Colonic mucosa (tissue), 4 donors: ENCODE data around the gene CNNM3. TPM values are rescaled to one million over a fixed set of nuclear protein-coding genes. Genes with fewer than 3 reads are reported as not detected.

ENCODE experiments used
- DNase-seq: peaks from one replicate; pipeline ENCODE4 v3.0.0-alpha.2; 2020
- H3K27ac ChIP-seq: fragments of 200-600 bp; one replicate; pipeline ENCODE4 v1.8.0; 2021
- H3K27me3 ChIP-seq: fragments of 200-600 bp; one replicate; pipeline ENCODE4 v1.8.0; 2021
- H3K36me3 ChIP-seq: fragments of 200-600 bp; one replicate; pipeline ENCODE4 v1.8.0; 2021
- H3K4me1 ChIP-seq: fragments of 200-600 bp; one replicate; pipeline ENCODE4 v1.8.0; 2021; ENCODE audit warnings: mild to moderate bottlenecking
- H3K4me3 ChIP-seq: fragments of 200-600 bp; one replicate; pipeline ENCODE4 v1.8.0; 2021
- H3K9ac ChIP-seq, 2 donors: one replicate each; pipeline ENCODE4 v1.7.0; 2013; ENCODE audit warnings: control low read depth in 2 of 2, low read depth in 2 of 2, low read length in 2 of 2
- H3K9me3 ChIP-seq: fragments of 200-600 bp; one replicate; pipeline ENCODE4 v1.8.0; 2021
- CTCF ChIP-seq: fragments of 200-600 bp; IDR thresholded peaks from one replicate; pipeline ENCODE4 v1.8.0; 2022; ENCODE audit warnings: antibody characterized with exemption, mild to moderate bottlenecking
- intact Hi-C: fragments of 100-400 bp; cut with DNase I; formaldehyde crosslinking; loops from one replicate; pipeline ENCODE4 v1.14.1; 2022
- total RNA-seq, 2 donors: library from RNA; stranded (reverse); fragmentation: NEBNext Ultra II Directional in 1 of 2; extraction: Animal tissue kit (Norgen Biotek cat#: 25700) in 1 of 2; gene quantifications; one replicate each; pipeline ENCODE4 v1.2.1, GENCODE V29; 2021
- donor health status: healthy.
- donor health status: DM: no; HTN: no; CAD: no.
- donor health status: DM: no; HTN: no; CAD: no.

CNNM3 gene
- total RNA-seq, 2 donors from 2014 or later = 24.4 to 33.0 TPM

- intact Hi-C loops = no loop called here
- H3K27ac ChIP-seq = peak overlapping the region; percentile 96
- H3K9me3 ChIP-seq = no peaks in the 10 kb centered on the region
- peak overlapping the region; percentile 71 to 83 for H3K9ac ChIP-seq
- H3K27me3 ChIP-seq = no peaks in the 10 kb centered on the region
- H3K4me3 ChIP-seq = peak overlapping the region; percentile 96
- no peak for TF ChIP-seq CTCF
- DNase-seq = no peak
- H3K36me3 ChIP-seq = peaks cover 5% of the 10 kb centered on the region
- peaks cover 14% of the 10 kb centered on the region for H3K4me1 ChIP-seq
Measured at GRCh38 chr2:96866986-96867755, 51.1 kb downstream of the CNNM3 start.

- H3K36me3 ChIP-seq = peaks cover 5% of the 10 kb centered on the region
- no peaks in the 10 kb centered on the region for H3K9me3 ChIP-seq
- H3K4me3 ChIP-seq = peak overlapping the region; percentile 96
- H3K27ac ChIP-seq = peak overlapping the region; percentile 96
- no peaks in the 10 kb centered on the region for H3K27me3 ChIP-seq
- intact Hi-C loops = no loop called here
- H3K4me1 ChIP-seq = peaks cover 14% of the 10 kb centered on the region
- H3K9ac ChIP-seq = peak overlapping the region; percentile 71 to 83
- no peak for DNase-seq
- TF ChIP-seq CTCF = no peak
Measured at GRCh38 chr2:96867756-96868554, 51.9 kb downstream of the CNNM3 start.

GRCh38 chr2:96868555-96869280 lies 52.6 kb downstream of the CNNM3 start:
- Histone ChIP-seq H3K36me3 (peaks cover 5% of the 10 kb centered on the region), H3K9me3 (no peaks in the 10 kb centered on the region), H3K4me1 (peaks cover 15% of the 10 kb centered on the region), H3K27ac (peak overlapping the region; percentile 96), H3K4me3 (peak overlapping the region; percentile 96), H3K9ac (peak overlapping the region; percentile 71 to 83), H3K27me3 (no peaks in the 10 kb centered on the region)
- DNase-seq = peak; percentile 86
- TF ChIP-seq CTCF = peak; percentile 58
- intact Hi-C loops = no loop called here

- Histone ChIP-seq H3K4me3 (peak overlapping the region; percentile 96), H3K27me3 (no peaks in the 10 kb centered on the region), H3K36me3 (peaks cover 5% of the 10 kb centered on the region), H3K27ac (peak overlapping the region; percentile 96), H3K9me3 (no peaks in the 10 kb centered on the region), H3K9ac (peak overlapping the region; percentile 71 to 90), H3K4me1 (peaks cover 20% of the 10 kb centered on the region)
- peak; percentile 7 for TF ChIP-seq CTCF
- DNase-seq = peak; percentile 67
- intact Hi-C loops = no loop called here
Measured at GRCh38 chr2:96869281-96869821, 53.3 kb downstream of the CNNM3 start.
